Body of pancreas (tissue), 4 donors: ENCODE results near the gene PDCD2L. TPM values are rescaled to one million over a fixed set of nuclear protein-coding genes. Genes with fewer than 3 reads are reported as not detected.
"Not testable (repeated sequence)": the region's sequence is repeated elsewhere in the genome, so short reads cannot be mapped to it uniquely, and the experiment has no call there.

Experiments
- ATAC-seq: fragments of 150-250 bp; one replicate; pipeline ENCODE4 v1.9.1; 2016
- DNase-seq, 4 donors: peaks; one replicate each; pipeline ENCODE4 v3.0.0-alpha.2; 2019
- H3K27ac ChIP-seq, 4 donors: fragments of 200-600 bp; sonication (generic); 1 replicate in 3 of 4; 2 replicates in 1 of 4; pipeline versions ENCODE4 v1.5.1 to v1.6.1; 2016 to 2019; ENCODE audit warnings: mild to moderate bottlenecking in 1 of 4, mixed read lengths in 1 of 4, moderate library complexity in 1 of 4
- H3K27me3 ChIP-seq, 2 donors: fragments of 200-600 bp; sonication (generic); one replicate each; pipeline ENCODE4 v1.6.0; 2016; ENCODE audit warnings: mild to moderate bottlenecking in 1 of 2
- H3K36me3 ChIP-seq, 2 donors: fragments of 200-600 bp; sonication (generic); replicated peaks in 1 of 2; 2 replicates each; pipeline ENCODE4 v1.5.1; 2016; ENCODE audit warnings: low read depth in 2 of 2; ENCODE audit not compliant: insufficient read depth in 1 of 2
- H3K4me1 ChIP-seq: fragments of 200-600 bp; sonication (generic); one replicate; pipeline ENCODE4 v1.6.0; 2016
- H3K4me3 ChIP-seq, 2 donors: fragments of 200-600 bp; sonication (generic); 1 replicate in 1 of 2; 2 replicates in 1 of 2; pipeline ENCODE4 v1.5.1; 2016 to 2019
- H3K9me3 ChIP-seq, 3 donors: fragments of 200-600 bp; sonication (generic); 1 replicate in 2 of 3; 2 replicates in 1 of 3; pipeline ENCODE4 v1.5.1; 2016
- CTCF ChIP-seq, 7 experiments: fragments of 450-650 bp in 4 of 7; fragments of 200-600 bp in 3 of 7; sonication (generic) in 3 of 7; IDR thresholded peaks; one replicate each; pipeline ENCODE4 v1.5.1; 2016 to 2019; ENCODE audit warnings: antibody characterized with exemption in 7 of 7
- POLR2A ChIP-seq, 3 donors: fragments of 450-650 bp; IDR thresholded peaks; one replicate each; pipeline ENCODE4 v1.6.1; 2016; ENCODE audit warnings: antibody characterized with exemption in 3 of 3, mild to moderate bottlenecking in 2 of 3
- whole genome bisulfite sequencing, 2 donors: methylation state at CpG; one replicate each; pipeline ENCODE4 v1.1.5; 2017; 5-methylcytosine and 5-hydroxymethylcytosine counted together
- intact Hi-C: fragments of 100-400 bp; cut with DNase I; formaldehyde crosslinking; loops from one replicate; pipeline ENCODE4 v1.15.1; 2023
- total RNA-seq, 2 donors: library from RNA; depleted of rRNA; stranded (reverse); fragments of >200 nt; gene quantifications; one replicate each; pipeline ENCODE4 v1.1.0, GENCODE V29; 2016

The PDCD2L gene
- total RNA-seq, 2 donors from 2014 or later = 13.2 to 45.5 TPM

GRCh38 chr19:34454685-34455084, 50.5 kb downstream of the PDCD2L start:
- DNase-seq = no peak
- no peak for ATAC-seq
- intact Hi-C loops = no loop called here
- no peak overlapping the region for H3K4me3 ChIP-seq
- H3K27me3 ChIP-seq = no peaks in the 10 kb centered on the region
- WGBS, 2 donors = 92 to 95% methylated on average over 3 of the region's 3 CpGs
- no peak overlapping the region for H3K27ac ChIP-seq
- peaks cover 9% of the 10 kb centered on the region for H3K4me1 ChIP-seq
- TF ChIP-seq CTCF (IDR thresholded peaks at IDR 0.05) (no peak), POLR2A (IDR thresholded peaks at IDR 0.05) (no peak)
- H3K9me3 ChIP-seq = no peaks in the 10 kb centered on the region
- H3K36me3 ChIP-seq = peaks cover 7 to 27% of the 10 kb centered on the region in 2 donors

DNA sequence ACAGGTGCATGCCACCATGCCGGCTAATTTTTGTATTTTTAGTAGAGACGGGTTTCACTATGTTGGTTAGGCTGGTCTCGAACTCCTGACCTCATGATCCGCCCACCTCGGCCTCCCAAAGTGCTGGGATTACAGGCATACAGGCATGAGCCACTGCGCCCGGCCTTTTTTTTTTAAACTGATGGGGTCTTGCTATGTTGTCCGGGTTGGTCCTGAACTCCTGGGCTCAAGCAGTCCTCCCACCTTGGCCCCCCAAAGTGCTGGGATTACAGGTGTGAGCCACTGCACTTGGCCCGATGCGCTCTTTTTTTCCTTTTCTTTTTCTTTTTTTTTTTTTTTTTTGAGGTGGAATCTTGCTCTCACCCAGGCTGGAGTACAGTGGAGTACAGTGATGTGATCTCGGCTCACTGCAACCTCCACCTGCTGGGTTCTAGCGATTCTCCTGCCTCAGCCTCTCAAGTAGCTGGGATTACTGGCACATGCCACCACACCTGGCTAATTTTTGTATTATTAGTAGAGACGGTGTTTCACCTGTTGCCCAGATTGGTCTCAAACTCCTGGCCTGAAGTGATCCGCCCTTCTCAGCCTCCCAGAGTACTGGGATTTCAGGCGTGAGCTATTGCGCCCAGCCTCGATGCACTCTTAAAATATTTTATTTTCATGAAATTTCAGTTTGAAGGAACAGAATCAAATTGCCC, 51.7 kb downstream of the PDCD2L start:
- DNase-seq, H3K9me3 ChIP-seq, H3K4me3 ChIP-seq, ATAC-seq, H3K27ac ChIP-seq, H3K27me3 ChIP-seq, intact Hi-C loops: not testable (repeated sequence)
- Histone ChIP-seq H3K4me1 (peaks cover 14% of the 10 kb centered on the region), H3K36me3 (peaks cover 7 to 22% of the 10 kb centered on the region in 2 donors)
- 92 to 93% methylated on average over 17 of the region's 17 CpGs for WGBS, 2 donors

GRCh38 chr19:34457446-34457845, 53.2 kb downstream of the PDCD2L start:
- Histone ChIP-seq H3K27ac (no peak overlapping the region), H3K27me3 (no peaks in the 10 kb centered on the region), H3K36me3 (peaks cover 7 to 31% of the 10 kb centered on the region in 2 donors), H3K4me1 (peaks cover 14% of the 10 kb centered on the region), H3K9me3 (no peaks in the 10 kb centered on the region), H3K4me3 (no peak overlapping the region)
- 70 to 81% methylated on average over 4 of the region's 4 CpGs for WGBS, 2 donors
- ATAC-seq = no peak
- TF ChIP-seq CTCF (IDR thresholded peaks at IDR 0.05) = no peak
- intact Hi-C loops = no loop called here
- DNase-seq = no peak

GRCh38 chr19:34458677-34459076, 54.5 kb downstream of the PDCD2L start:
- no peak overlapping the region for H3K4me3 ChIP-seq
- DNase-seq (no peak), ATAC-seq (no peak)
- WGBS, 2 donors = 89 to 92% methylated on average over 5 of the region's 5 CpGs
- H3K9me3 ChIP-seq = no peaks in the 10 kb centered on the region
- peaks cover 7 to 29% of the 10 kb centered on the region in 2 donors for H3K36me3 ChIP-seq
- no peaks in the 10 kb centered on the region for H3K27me3 ChIP-seq
- H3K27ac ChIP-seq = peak overlapping the region in 1 of 4 donors; percentile 28
- peaks cover 14% of the 10 kb centered on the region for H3K4me1 ChIP-seq
- intact Hi-C loops = no loop called here
- TF ChIP-seq POLR2A (IDR thresholded peaks at IDR 0.05) = no peak
- TF ChIP-seq CTCF (IDR thresholded peaks at IDR 0.05) = no peak

- Histone ChIP-seq H3K4me3 (no peak overlapping the region), H3K4me1 (peaks cover 14% of the 10 kb centered on the region), H3K36me3 (peaks cover 0 to 30% of the 10 kb centered on the region in 2 donors), H3K27ac (peak overlapping the region in 2 of 4 donors; percentile 28 to 40), H3K27me3 (no peaks in the 10 kb centered on the region), H3K9me3 (no peaks in the 10 kb centered on the region)
- intact Hi-C loops = no loop called here
- ATAC-seq (no peak), DNase-seq (no peak)
- WGBS, 2 donors = 47 to 56% methylated on average over 2 of the region's 2 CpGs
- TF ChIP-seq POLR2A (IDR thresholded peaks at IDR 0.05) (no peak), CTCF (IDR thresholded peaks at IDR 0.05) (no peak)
Measured at GRCh38 chr19:34459614-34460013, 55.4 kb downstream of the PDCD2L start.
